Activated CD8-positive, alpha-beta T cell treated with anti-CD3 and anti-CD28 coated beads for 36 hours (primary cell): ENCODE data around the gene WDR17. TPM values are rescaled to one million over a fixed set of nuclear protein-coding genes. Genes with fewer than 3 reads are reported as not detected.

Source experiments
- ATAC-seq: fragments of 200-7000 bp; cut with Tn5 transposase; one replicate; pipeline ENCODE4 v1.10.0; 2021; ENCODE audit warnings: mild to moderate bottlenecking, moderate library complexity
- CTCF ChIA-PET: fragments of 350-600 bp; sonication (Branson Sonifier 250); formaldehyde crosslinking; loops from one replicate; lab custom pipeline; 2021; ENCODE audit warnings: antibody characterized with exemption; lab: Charles Lee
- POLR2A ChIA-PET: fragments of 350-600 bp; sonication (Branson Sonifier 250); formaldehyde crosslinking; loops from one replicate; lab custom pipeline; 2021; ENCODE audit warnings: antibody characterized with exemption; lab: Charles Lee
- DNase-seq: peaks from one replicate; pipeline ENCODE4 v3.0.0-alpha.2; 2020
- H3K27ac Mint-ChIP-seq: one replicate; pipeline ENCODE4 v1.8.0; 2021; ENCODE audit warnings: mild to moderate bottlenecking, mixed read lengths
- H3K27me3 Mint-ChIP-seq: one replicate; pipeline ENCODE4 v1.8.0; 2021; ENCODE audit warnings: mixed read lengths
- H3K36me3 Mint-ChIP-seq: one replicate; pipeline ENCODE4 v1.8.0; 2021; ENCODE audit warnings: low read depth, mixed read lengths
- H3K4me1 Mint-ChIP-seq: one replicate; pipeline ENCODE4 v1.8.0; 2021; ENCODE audit warnings: low read depth, mixed read lengths
- H3K4me3 Mint-ChIP-seq: one replicate; pipeline ENCODE4 v1.8.0; 2021; ENCODE audit warnings: mild to moderate bottlenecking, moderate library complexity, mixed read lengths
- H3K9me3 Mint-ChIP-seq: one replicate; pipeline ENCODE4 v1.8.0; 2021; ENCODE audit warnings: mixed read lengths
- intact Hi-C: fragments of 100-400 bp; cut with micrococcal nuclease; formaldehyde crosslinking; loops from one replicate; pipeline ENCODE4 v1.10.0; 2022
- total RNA-seq, 2 experiments: library from RNA; stranded (reverse); gene quantifications; one replicate each; pipeline ENCODE4 v1.2.3, GENCODE V29; 2021
- TF ChIP-seq, protein P1 (sequence below): fragments of 200-600 bp; IDR thresholded peaks from one replicate; pipeline ENCODE4 v1.8.0; 2022; ENCODE audit warnings: antibody characterized with exemption, mild to moderate bottlenecking

WDR17 gene
- total RNA-seq, 2 experiments from 2014 or later = 0.63 to 1.5 TPM

GRCh38 chr4:176038789-176039188 is 26.9 kb upstream of the WDR17 start:
- no peak overlapping the region for H3K27ac Mint-ChIP-seq
- H3K27me3 Mint-ChIP-seq = peaks cover 19% of the 10 kb centered on the region
- DNase-seq = no peak
- TF ChIP-seq, protein P1, sequence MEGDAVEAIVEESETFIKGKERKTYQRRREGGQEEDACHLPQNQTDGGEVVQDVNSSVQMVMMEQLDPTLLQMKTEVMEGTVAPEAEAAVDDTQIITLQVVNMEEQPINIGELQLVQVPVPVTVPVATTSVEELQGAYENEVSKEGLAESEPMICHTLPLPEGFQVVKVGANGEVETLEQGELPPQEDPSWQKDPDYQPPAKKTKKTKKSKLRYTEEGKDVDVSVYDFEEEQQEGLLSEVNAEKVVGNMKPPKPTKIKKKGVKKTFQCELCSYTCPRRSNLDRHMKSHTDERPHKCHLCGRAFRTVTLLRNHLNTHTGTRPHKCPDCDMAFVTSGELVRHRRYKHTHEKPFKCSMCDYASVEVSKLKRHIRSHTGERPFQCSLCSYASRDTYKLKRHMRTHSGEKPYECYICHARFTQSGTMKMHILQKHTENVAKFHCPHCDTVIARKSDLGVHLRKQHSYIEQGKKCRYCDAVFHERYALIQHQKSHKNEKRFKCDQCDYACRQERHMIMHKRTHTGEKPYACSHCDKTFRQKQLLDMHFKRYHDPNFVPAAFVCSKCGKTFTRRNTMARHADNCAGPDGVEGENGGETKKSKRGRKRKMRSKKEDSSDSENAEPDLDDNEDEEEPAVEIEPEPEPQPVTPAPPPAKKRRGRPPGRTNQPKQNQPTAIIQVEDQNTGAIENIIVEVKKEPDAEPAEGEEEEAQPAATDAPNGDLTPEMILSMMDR = no peak
- H3K4me1 Mint-ChIP-seq = peaks cover 2% of the 10 kb centered on the region
- no peak for ATAC-seq
- peaks cover 6% of the 10 kb centered on the region for H3K9me3 Mint-ChIP-seq
- H3K4me3 Mint-ChIP-seq = no peak overlapping the region
- ChIA-PET CTCF (no interaction called here), POLR2A (no interaction called here)
- intact Hi-C loops = loop anchor here (10.0 kb wide), 1 partner anchor 306 kb away; no protein-coding TSS in a partner anchor
- H3K36me3 Mint-ChIP-seq = no peaks in the 10 kb centered on the region

DNA sequence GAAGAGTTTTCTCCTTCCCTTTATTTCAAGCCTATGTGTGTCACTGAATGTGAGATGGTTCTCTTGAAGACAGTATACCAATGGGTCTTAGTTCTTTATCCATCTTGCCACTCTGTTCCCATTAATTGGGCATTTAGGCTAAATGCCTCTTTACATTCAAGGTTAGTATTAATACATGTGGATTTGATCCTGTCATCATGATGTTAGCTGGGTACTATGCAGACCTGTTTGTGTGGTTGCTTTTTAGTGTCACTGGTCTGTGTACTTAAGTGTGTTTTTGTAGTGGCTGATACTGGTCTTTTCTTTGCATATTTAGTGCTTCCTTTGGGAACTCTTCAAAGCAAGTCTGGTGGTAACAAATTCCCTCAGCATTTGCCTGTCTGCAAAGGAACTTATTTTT is 23.4 kb upstream of the WDR17 start:
- DNase-seq (no peak), ATAC-seq (no peak)
- Mint-ChIP-seq H3K4me1 (no peaks in the 10 kb centered on the region), H3K4me3 (no peak overlapping the region), H3K9me3 (peaks cover 6% of the 10 kb centered on the region), H3K36me3 (no peaks in the 10 kb centered on the region), H3K27me3 (peaks cover 29% of the 10 kb centered on the region), H3K27ac (no peak overlapping the region)
- intact Hi-C loops = no loop called here
- TF ChIP-seq, protein P1 = no peak
- ChIA-PET CTCF (interaction anchor here (1.2 kb wide), 1 partner anchor 18 kb away, joined by 4 read pairs; no protein-coding TSS in a partner anchor), POLR2A (no interaction called here)

- ATAC-seq (no peak), DNase-seq (no peak)
- no peaks in the 10 kb centered on the region for H3K4me1 Mint-ChIP-seq
- POLR2A ChIA-PET = no interaction called here
- no peak overlapping the region for H3K27ac Mint-ChIP-seq
- peaks cover 6% of the 10 kb centered on the region for H3K9me3 Mint-ChIP-seq
- intact Hi-C loops = no loop called here
- TF ChIP-seq, protein P1 = no peak
- CTCF ChIA-PET = no interaction called here
- no peaks in the 10 kb centered on the region for H3K36me3 Mint-ChIP-seq
- peaks cover 29% of the 10 kb centered on the region for H3K27me3 Mint-ChIP-seq
- no peak overlapping the region for H3K4me3 Mint-ChIP-seq
Observed at GRCh38 chr4:176043838-176044588, 21.6 kb upstream of the WDR17 start.

GRCh38 chr4:176044589-176044951 is 21.1 kb upstream of the WDR17 start:
- ATAC-seq = no peak
- intact Hi-C loops = no loop called here
- H3K4me3 Mint-ChIP-seq = no peak overlapping the region
- H3K27me3 Mint-ChIP-seq = peaks cover 29% of the 10 kb centered on the region
- no peaks in the 10 kb centered on the region for H3K4me1 Mint-ChIP-seq
- CTCF ChIA-PET = interaction anchor here (0.9 kb wide), 1 partner anchor 14 kb away, joined by 3 read pairs; no protein-coding TSS in a partner anchor
- peaks cover 5% of the 10 kb centered on the region for H3K9me3 Mint-ChIP-seq
- no peaks in the 10 kb centered on the region for H3K36me3 Mint-ChIP-seq
- POLR2A ChIA-PET = no interaction called here
- H3K27ac Mint-ChIP-seq = no peak overlapping the region
- DNase-seq = no peak
- TF ChIP-seq, protein P1 = no peak

DNA sequence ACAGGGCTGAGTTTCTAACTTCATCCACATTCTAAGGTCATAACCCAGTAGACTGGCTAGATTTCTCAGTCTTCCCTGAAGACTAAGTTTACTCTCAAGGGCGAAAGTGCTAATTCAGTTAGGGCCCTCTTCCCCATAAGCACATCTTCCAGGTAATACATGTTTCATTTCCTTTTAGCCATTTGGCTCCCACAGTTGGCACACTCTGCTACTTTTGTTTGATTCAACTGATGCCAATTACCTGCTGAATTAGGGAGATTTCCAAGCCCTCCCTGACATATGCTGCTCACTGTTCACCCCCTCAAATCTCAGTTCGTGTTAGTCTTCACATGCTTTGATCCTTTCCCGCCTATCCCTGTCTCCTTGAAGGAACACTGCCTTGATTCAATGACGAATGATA is 17.0 kb upstream of the WDR17 start:
- H3K27me3 Mint-ChIP-seq = peaks cover 13% of the 10 kb centered on the region
- CTCF ChIA-PET = no interaction called here

More for the DNA sequence above, 17.0 kb upstream of the WDR17 start:
- Mint-ChIP-seq H3K9me3 (no peaks in the 10 kb centered on the region), H3K4me1 (no peaks in the 10 kb centered on the region), H3K36me3 (no peaks in the 10 kb centered on the region), H3K4me3 (no peak overlapping the region), H3K27ac (no peak overlapping the region)
- DNase-seq (no peak), ATAC-seq (no peak)
- intact Hi-C loops = no loop called here
- POLR2A ChIA-PET = no interaction called here
- TF ChIP-seq, protein P1 = no peak
